Measurements from ENCODE around the gene KDM3B.

KDM3B gene

DNA sequence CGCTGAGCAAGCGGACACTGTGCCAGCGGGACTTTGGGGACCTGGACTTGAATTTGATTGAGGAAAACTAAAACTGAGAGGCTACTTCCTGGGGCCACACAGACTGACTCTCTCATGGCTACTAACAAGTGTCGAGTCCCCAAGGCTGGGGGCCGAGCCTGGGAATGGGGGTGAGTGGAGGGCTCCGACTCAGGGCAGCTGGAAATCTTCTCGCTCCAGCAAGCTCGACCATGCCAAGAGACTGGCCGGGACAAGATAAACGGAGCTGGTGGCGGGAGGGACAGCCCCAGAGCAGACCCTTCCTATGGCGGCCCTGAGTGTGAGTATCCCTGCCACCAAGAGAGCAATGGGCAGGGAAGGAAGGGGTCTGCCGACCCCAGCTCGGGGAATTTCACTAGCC lies 5.6 kb upstream of the KDM3B start:
- no peak for DNase-seq (ENCODE audit: low spot score)

DNA sequence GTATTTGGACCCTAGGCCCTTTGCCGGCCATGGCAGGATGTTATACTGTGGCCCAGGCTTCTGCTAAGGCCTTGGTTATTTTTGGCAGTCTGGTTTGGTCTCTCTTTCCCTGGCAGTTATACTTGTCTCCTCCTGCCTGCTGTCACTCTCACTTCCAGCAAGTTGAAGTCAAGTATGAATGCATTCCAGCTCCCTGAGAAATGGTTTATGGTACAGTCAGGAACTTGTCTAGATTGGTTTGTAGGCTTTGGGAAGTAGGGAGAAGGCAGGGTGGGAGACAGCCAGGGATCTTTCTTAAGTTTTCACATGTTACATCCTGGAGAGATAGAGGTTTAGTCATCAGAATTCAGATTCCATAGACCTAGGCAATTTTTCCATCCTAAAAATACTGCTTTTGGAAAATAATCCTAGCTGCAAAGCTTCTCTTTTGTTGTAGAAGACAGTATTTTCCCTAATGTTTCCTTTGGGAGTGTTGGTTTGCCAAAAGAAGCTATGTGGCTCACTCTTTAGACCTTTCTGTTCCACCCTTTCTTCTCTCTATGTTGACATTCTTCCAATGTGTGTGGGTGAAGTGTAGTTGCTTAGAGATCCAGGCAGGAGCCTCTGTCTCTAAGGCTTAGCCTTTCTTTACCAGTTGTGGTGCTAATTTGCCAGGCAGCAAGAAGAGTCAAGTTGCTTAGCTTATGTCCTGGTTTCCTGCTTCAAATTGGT lies 2.5 kb upstream of the KDM3B start:
- no peak for DNase-seq (ENCODE audit: low spot score)

DNA sequence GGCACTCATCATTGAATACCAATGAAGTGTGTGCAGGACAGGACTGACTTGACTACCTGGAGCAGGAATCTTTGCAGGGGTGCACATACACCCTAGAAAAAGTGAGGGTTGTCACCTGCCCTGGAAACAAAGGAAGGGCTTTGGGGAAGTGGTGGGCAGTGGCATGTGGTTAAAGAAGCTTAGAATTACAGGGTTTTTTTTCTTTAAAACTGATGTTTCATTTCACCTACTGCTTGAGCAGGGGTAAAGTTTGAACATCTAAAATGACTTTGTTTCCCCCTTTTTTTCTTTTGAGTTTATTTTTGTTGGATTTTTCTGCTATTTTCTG lies 2.0 kb upstream of the KDM3B start:
- DNase-seq (ENCODE audit: low spot score), result no peak

DNA sequence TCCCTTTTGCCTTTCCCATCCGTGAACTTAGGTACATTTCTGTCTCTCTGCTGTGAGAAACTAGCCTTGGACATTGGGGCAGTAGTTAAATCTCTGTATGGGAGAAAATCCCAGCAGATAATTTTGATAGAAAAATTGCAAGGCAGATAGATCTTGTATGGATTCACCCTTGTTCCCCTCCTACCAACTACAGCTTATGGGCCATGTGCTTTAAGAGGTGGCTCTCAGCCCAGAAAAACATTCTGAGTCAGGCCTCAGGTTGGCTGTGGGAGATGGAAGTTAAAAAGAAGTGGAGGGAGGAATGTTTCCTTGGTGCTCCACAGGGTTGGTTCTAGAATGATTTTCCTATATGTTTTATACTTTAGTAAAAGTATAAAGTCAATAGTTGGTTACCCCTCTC lies 1.4 kb upstream of the KDM3B start:
- no peak for DNase-seq (ENCODE audit: low spot score)

DNA sequence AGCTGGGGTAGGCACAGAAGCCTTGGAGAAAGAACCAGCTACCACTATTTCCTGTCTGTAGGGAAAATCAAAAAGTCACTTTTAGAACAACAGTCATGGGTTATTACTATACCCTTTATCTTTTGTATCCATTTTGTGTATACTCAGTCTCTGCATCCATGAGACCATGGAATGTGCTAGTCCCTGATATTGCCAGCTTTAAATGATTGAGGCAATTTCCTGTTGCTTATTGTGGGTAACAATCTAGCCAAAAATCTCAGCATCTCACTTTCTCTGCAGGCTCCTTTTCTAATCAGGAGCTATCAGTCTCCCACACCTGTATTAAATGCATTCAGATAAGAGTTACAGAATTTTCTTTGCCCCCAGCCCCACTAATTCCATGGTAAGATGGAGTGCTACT lies 968 bp upstream of the KDM3B start:
- no peak for DNase-seq (ENCODE audit: low spot score)

DNA sequence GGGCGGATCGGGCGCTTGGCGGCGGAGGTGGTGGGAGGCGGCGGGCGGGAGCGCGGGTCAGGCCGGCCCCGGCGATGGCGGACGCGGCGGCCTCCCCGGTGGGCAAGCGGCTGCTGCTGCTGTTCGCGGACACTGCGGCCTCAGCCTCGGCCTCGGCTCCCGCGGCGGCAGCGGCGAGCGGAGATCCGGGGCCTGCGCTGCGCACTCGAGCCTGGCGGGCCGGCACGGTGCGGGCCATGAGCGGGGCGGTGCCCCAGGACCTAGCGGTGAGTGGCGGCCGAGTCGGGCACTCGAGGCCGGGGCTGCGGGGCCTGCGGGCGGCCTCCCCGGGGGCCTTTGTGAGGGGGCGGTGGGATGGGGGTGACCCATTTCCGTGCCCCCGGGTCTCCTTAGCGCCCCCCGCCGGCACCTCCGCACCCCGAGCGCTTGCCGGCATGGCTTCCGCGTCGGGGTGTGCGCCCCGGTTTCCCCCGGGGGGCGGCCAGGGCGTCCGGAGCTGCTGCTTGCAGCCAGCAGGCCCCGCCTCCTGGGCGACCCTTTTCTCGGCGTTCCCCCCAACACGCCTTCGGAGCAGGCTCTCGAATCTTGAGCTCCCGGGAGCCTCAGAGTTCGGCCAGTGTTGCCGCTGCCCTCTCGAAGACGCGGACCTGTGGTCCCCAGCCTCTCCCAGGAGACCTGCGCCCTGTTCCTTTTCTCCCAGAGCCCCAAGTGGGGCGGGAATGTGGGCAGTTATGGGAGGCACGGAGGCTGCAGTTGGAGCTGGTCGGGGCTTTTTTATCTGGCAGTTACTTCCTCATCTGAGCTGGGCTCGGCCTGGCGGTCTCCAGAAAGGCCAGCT lies 456 bp downstream of the KDM3B start:
- DNase-seq (ENCODE audit: low spot score), result peak; percentile 67

DNA sequence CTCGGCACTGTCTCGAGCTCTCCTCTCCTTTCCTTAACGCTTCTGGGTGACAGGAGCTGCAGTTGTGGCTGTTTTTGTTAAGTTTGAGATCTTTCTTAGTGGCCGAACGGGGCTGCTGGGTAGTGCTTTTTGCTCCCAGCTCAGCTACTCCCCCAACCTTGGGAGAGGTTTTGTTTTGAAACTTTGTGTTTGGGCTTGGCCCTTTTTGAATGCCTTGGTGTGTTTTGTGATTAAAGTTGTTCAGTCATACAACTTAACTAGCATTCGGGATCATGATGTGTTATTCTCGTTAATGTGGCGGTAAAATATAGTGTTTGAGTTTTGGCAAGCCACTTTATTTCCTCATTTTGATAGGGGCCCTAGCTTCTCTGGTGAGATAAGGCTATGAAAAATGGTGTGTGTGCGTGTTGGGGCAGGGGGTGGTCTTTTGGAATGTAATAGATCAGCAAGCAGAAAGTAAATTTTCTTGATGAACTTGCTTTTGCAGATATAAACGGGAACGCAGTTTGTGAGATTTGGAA lies 1.1 kb downstream of the KDM3B start:
- no peak for DNase-seq (ENCODE audit: low spot score)

DNA sequence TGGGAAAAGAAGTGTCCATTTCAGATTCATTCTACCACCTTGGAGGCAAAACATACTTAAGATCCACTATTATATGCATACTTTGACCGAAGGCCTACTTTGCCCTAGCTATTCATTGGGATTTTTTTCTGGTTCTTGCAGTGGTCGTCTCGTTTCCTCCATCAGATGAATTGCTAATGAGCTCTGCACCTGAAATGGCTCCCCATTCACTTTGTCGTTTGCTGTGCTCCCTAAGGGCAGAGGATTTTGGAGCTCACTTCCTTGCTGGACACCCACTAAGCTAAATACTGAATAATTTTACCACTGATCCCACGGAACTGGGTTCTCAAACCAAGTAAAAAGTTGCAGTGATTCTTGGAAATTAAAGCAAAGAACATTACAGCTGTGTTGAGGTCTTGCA lies 1.9 kb downstream of the KDM3B start:
- DNase-seq (ENCODE audit: low spot score), result no peak

DNA sequence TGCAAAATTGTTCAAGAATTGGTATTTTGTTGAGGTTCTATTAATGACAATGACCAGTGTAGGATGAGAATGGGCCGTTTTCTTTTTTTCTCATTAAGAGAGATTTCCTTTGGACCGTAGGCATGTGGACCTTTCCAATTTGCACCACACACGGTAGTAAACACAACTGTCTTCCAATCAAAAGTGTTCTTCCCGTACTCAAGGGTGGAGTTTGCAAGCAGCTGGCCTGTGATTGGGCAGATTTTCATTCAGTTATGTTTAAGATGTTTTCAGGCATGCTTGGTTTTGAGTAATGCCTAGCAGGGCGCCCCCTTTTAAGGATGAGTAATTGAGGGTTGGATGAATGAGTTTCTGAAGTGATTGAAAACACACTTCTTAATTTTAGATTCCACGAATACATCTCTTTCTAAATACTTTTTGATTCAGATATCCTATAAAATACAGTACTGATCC lies 2.5 kb downstream of the KDM3B start:
- no peak for DNase-seq (ENCODE audit: low spot score)

DNA sequence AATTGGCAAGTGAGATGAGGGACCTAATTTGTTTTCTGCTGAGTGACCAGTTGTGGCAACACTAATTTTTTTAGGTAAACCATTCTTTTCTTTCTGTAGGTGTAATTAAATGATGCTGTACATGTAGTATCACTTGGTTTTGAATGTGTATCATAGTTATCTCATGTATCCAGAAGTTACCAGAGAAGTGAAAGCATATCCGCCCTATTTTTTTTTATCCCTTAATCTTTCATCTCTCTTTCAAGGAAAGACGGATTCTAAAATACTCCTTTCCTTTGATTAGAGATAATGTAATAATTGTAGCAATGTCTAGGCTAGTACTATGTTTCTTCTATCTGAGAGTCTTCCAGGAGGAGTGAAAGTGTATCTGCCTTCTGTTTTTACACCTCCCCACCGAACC lies 7.1 kb downstream of the KDM3B start:
- DNase-seq (ENCODE audit: low spot score), result no peak

DNA sequence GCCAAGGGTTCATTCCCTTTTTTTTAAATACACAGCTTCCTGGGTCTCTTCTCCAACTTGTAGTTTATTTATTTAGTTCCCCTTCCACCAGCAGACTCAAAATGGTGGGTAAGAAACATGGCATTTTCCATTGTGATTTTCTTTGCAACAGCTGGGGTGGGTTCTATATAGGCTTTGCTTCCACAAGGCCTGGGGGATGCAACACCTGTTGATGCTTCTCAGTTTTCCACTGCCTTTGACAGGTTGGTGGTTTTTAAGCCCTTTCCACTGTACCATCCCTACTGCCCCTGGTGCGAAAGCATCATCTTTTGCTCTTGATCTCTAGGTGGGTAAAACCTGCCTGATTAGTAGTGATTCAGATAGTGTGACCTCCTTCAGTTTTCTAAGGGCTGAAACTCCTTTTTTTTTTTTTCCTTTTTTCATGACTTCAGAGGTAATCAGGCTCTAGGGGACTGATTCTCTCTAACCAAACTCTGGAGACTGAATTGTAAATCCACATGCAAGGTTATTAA lies 8.5 kb downstream of the KDM3B start:
- DNase-seq (ENCODE audit: low spot score), result no peak

DNA sequence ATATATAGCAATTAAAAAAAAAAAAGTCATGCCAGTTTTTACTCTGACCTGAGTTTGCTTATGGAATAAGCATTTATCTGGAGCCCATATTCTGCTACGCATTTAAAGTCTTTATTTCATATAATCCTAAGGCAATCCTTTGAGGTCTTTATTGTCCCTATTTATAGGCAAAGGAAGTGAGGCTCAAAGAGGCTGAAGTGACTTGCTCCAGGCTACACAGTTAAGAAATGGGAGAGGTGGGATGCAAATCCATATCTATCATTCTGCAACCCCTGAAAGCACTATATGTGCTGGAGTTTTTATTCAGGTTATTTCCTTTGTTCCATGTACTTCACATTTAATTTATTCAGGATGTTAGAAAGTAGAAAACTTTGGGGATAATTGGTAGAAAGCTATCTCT lies 12.1 kb downstream of the KDM3B start:
- no peak for DNase-seq (ENCODE audit: low spot score)

DNA sequence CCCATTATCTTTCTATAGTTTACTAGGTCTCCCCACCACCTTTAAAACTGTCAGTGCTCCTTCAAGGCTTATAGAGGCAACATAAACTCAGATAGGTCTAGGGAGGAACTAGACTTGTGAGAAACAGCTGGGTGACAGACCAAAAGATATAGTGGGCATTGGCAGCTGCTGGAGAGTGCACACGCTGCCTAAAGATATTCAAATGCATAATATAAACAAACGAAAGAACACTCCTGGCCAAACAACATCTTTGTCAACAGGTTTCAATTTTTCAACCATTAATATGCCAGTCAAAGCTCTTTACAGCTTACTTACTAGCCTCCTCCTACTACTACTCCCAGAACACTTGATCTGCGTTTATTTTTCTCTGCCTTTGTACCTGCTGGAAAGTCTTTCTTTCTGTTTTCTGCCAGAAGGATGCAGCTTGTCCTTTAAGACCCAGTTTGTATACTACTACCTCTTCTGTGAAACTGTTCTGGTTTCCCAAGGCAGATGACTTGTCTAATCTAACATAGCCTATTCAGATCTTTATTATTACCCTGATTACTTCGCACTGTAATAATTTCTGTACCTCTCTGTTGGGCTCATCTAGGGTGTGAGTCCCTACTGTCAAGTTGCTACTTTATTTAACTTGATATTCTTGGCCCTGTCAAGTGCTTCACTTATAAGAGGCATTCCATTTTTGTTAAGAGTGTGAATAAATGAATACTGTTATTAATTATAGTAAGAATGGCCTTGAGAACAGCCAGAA lies 14.3 kb downstream of the KDM3B start:
- DNase-seq (ENCODE audit: low spot score), result no peak

DNA sequence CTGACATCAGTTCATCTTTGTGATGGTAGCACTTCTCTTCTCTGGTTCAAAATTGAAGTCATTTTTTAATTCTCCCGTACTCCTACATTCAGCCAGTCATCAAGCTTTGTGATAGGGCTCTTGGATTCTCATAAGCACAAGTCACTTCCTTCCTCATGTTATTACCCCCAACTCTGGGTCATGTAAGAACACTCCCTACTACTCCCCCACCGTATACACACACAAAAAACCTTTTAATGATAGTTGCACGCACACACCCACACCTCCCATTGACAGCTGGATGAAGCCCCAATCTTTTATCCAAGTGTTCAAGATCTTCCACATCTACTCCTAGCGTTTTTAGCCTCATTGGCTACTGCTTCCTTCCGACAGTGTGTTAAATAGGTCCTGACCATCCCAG lies 16.8 kb downstream of the KDM3B start:
- DNase-seq (ENCODE audit: low spot score), result no peak

DNA sequence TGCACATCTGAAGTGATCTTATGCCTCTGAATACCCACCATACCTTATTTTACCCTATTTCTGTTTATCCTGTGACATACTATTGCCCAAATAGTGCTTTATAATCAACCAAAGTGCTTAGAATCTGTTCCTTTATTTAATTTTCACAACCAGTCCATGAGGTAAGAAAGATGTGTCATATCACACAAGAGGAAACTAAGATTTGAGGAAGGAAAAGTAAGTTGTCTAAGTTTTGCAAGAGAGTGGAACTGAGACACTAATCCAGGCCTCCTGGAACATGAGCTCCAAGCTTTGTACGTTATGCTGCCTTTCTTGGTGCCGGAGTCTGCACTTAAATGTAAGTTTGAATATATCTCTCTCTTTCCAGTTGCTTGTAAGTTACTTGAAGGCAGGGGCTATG lies 17.2 kb downstream of the KDM3B start:
- no peak for DNase-seq (ENCODE audit: low spot score)

DNA sequence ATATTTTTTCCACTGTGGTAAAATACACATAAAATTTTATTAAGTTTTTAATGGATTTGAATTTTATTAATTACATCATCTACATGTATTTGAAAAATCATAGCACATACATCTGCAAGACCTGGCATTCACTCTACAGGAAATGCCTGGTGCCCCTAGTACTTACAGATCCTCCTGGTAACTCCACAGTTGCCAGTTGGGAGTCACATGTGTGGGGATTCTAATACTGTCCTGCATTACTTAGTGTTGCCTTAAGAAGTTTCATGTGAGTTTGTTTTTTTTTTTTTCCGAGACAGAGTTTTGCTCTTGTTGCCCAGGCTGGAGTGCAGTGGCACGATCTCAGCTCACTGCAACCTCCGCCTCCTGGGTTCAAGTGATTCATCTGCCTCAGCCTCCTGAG lies 18.1 kb downstream of the KDM3B start:
- DNase-seq (ENCODE audit: low spot score), result no peak

DNA sequence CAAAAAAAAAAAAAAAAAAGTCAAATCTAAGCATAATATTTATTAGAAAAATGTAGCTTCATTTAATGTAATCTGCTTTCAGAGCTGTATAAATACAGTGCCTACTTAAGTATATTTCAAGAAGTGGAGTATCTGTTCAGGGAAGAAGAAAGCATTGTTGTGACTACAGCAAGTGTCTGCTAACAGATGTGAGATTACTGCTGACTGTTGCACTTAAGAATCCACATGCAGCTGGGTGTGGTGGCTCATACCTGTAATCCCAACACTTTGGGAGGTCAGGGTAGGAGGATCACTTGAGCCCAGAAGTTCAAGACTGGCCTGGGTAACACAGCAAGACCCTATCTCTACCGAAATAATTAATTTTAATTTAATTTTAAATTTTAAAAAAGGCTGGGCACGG lies 19.0 kb downstream of the KDM3B start:
- DNase-seq (ENCODE audit: low spot score), result no peak

DNA sequence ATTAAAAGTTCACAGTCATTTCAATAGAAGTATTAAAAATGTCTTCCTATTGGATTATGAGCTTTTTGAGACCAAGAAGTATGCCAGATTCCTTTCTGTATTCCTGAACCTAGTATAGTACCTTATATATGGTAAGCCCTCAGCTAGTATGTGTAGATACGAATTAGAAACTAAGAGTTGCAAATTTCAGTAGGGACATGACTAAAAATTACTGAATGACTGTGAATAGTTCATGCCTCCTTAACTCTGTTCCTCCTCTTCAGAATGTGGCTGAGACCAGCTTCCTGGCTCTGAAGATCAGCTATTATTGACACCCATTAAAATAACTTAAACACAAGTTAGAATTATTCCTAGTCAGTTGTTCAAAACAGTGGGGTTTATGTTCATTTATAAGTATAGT lies 19.7 kb downstream of the KDM3B start:
- no peak for DNase-seq (ENCODE audit: low spot score)

DNA sequence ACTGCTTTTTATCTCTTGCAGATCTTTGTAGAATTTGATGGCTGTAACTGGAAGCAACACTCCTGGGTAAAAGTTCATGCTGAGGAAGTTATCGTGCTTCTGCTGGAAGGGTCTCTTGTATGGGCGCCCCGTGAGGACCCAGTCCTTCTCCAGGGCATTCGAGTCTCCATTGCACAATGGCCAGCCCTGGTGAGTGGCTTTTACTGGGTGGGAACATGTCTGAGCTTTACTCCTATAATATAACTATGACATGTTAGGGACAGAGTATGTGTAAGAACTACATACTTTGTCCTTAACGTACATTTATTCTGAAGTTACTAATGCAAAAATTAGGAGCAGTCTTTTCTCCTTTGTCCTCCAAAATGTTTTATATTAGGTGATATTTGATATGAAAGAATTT lies 20.2 kb downstream of the KDM3B start:
- DNase-seq (ENCODE audit: low spot score), result no peak

DNA sequence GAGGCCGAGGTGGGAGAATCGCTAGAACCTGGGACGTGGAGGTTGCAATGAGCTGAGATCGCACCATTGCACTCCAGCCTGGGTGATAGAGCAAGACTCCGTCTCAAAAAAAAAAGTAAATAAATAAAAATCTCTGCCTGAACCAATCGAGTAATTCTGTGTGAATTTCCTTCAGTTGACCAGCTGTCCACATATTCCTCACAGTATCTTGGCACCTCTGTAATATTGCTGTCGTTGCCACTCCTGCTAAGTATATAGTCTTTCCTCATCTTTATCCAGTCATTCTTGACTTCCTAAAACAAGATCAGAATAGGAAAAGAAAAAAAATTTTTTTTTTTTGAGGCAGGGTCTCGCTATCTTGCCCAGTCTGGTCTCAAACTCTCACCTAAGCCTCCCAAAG lies 29.9 kb downstream of the KDM3B start:
- DNase-seq (ENCODE audit: low spot score), result no peak

DNA sequence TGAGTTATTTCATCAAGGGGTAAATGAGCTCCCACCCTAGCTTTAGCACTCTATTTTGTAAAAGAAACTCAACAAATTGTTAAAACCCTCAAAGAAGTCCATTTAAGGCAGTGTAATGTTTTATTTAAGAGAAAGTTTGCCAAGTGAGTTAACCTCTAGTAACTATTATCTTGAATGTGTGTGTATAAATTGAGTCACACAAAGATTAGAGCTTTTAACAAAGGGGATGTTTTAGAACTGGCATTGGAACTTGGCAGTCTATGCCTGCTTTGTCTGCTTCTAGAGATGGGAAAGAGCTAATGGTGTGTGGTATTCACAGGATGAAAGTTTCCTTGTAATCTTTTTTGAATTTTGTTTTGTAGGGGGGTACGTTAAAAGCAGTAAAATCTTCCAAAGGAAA lies 33.2 kb downstream of the KDM3B start:
- DNase-seq (ENCODE audit: low spot score), result no peak

DNA sequence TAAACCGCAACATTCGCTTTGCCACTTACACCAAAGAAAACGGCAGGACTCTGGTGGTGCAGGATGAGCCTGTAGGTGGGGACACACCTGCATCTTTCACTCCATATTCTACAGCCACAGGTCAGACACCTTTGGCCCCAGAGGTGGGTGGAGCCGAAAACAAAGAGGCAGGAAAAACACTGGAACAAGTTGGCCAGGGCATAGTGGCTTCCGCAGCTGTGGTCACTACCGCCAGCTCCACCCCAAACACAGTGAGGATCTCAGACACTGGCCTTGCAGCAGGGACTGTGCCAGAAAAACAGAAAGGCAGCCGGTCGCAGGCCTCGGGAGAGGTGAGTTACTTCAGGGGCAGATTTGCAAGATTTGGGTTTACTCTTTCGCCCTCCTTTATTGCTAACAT lies 33.8 kb downstream of the KDM3B start:
- no peak for DNase-seq (ENCODE audit: low spot score)

DNA sequence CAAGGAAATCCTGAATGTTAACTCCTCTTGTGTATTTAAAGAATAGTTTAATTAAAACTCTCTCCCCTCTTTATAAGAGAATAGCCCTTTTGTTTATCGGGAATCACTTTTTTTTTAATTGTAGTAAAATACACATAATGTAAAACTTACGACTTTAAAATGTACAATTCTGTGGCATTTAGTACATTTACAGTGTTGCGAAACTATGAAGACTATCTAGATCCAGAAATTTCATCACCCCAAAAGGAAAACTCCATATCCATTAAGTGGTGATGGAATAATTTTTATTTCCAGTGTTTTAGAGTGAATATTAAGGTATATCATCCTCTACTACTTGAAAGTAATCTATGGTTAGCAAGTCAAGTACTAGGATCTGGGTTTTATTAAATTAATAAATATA lies 36.8 kb downstream of the KDM3B start:
- DNase-seq (ENCODE audit: low spot score), result no peak
